GM18508 (cell line): ENCODE results near the gene ETV7.
"Not testable (repeated sequence)": the region's sequence is repeated elsewhere in the genome, so short reads cannot be mapped to it uniquely, and the experiment has no call there.

Source experiments
- ATAC-seq: cut with Tn5 transposase; IDR thresholded peaks from one replicate; pipeline ENCODE4 v1.9.1; 2021; ENCODE audit warnings: moderate number of reproducible peaks; ENCODE audit not compliant: insufficient read depth, unreplicated experiment

ETV7 gene

DNA sequence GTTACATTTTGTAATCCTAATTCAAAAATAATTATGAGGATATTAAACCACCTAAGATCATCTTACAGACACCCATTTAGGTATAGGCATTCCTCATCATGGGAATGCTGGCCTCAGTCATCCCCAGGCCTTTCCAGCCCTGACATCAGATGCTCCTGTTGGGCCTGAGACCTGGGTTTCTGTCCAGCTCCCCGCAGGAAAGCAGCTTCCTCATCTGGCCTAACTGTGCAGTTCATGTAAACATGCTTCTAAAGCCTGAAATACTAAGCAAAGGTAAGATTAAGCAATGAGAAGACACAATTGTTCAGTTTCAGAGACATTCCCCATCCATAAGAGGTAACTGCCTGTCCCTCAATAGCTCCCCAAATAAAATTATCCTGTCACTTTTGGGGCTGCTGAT, 19.0 kb downstream of the ETV7 start:
- ATAC-seq: no peak

DNA sequence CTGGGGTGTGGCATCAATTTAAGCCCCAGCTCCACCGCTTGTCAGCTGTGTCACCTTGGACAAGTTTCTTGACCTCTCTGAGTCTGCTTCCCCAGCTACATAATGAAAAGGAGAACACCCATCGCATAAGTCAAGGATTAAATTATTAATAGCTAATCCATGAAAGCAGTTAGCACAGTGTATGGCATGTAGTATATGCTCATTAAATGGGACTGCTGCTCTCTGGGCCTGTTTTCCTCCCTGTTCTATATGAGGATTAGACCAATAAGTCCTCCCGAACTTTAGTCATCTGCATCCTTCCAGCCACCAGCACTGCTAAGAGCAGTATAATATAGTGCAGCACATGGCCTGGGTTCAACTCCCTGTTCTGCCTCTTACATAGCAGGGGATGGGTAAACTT, 19.7 kb downstream of the ETV7 start:
- ATAC-seq: no peak

DNA sequence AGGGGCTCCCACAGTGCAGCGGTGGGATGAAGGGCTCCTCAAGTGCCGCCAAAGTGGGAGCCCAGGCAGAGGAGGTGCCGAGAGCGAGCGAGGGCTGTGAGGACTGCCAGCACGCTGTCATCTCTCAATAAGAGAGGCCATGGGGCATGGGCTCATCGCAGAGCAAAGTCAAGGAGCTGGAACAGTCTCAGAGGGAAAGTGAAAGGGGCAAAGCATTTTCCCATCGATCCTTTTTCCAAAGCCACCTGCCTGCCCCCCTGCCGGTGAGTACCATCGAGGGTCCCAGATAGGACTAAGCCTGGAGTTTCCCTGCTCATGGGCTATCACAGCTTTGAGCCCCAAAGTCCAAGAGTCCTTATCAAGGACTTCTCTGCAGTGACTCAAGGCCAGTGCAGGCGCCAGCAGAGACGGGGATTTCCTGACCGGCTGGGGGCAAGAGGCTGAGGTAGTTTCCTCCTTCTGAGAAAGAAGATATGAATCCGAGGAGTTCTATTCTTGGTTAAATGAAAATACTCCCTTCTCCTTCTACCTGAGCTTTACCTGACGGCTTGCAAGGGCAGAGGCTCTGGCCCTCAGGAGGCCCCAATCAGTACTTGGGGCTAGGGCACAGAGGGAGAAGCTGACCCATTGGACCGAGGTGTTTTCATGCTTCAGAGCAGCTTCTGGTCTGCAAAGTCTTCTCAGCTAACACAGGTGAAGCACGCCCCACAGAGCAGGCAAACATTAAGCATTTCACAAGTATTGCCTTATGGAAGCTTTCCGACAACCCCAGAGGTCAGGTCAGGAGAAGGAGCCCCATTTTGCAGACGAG, 22.6 kb downstream of the ETV7 start:
- no peak for ATAC-seq

DNA sequence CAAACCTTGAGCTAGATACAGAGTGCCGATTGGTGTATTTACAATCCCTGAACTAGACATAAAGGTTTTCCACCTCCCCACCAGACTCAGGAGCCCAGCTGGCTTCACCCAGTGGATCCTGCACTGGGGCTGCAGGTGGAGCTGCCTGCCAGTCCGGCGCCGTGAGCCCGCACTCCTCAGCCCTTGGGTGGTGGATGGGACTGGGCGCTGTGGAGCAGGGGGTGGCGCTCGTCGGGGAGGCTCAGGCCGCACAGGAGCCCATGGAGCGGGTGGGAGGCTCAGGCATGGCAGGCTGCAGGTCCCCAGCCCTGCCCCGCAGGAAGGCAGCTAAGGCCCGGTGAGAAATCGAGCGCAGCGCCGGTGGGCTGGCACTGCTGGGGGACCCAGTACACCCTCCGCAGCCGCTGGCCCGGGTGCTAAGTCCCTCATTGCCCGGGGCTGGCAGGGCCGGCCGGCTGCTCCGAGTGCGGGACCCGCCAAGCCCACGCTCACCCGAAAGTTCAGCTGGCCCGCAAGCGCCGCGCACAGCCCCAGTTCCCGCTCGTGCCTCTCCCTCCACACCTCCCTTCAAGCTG, 23.3 kb downstream of the ETV7 start:
- ATAC-seq: not testable (repeated sequence)

DNA sequence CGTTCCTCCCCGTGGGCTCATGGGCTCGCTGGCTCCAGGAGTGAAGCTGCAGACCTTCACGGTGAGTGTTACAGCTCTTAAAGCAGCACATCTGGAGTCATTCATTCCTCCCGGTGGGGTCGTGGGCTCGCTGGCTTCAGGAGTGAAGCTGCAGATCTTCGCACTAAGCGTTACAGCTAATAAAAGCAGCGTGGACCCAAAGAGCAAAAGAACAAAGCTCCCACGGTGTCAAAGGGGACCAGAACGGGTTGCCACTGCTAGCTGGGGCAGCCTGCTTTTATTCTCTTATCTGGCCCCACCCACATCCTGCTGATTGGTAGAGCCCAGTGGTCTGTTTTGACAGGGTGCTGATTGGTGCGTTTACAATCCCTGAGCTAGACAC, 24.1 kb downstream of the ETV7 start:
- ATAC-seq: not testable (repeated sequence)

DNA sequence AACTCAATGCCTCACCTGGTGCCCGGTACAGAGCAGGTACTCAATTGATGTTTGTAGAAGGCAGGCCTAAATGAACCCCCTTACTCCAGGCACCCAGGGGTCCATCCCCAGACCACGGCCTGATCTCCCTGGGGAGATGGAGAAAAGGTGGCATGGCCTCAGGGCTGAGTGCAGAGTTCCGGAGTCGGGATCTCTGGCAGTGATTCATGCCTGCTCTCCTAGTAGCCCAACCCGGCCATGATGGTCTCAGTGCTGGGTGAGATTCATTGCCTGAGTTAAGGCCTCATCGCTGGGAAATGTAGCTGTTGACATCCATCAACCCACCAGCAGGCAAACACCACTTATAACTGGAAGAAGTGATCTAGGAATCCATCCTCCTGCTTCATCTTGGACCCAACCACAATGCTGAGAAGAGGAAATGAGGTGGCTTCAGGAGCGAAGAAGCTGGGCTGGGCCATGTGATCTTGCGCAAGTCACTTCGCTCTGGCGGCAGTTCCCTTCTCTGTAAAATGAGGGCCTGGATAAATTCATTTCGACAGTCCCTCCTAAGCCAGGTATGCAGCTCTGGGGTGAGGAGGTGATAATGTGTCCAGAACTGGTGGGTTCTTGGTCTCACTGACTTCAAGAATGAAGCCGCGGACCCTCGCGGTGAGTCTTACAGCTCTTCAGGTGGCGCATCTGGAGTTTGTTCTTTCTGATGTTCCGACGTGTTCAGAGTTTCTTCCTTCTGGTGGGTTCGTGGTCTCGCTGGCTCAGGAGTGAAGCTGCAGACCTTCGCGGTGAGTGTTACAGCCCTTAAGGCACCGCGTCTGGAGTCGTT, 24.7 kb downstream of the ETV7 start:
- ATAC-seq: no peak

DNA sequence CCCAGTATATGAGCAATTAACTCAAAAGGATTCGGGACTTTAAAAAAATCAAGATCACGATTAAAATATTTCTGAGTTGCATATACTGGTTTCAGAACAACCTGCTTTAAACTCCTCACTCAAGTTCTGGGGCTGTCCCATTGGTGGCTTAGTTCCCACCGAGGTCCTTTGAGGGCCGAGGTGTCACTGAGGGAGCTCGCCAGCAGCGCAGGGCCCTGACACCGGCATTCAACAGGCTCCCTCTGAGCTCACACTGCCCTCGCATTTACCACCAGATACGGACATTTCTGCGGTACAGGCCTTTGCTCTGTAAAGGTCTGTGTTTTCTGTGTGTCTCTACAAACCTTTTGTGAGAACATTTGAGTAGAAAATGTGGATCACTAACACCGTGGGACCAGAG, 26.4 kb downstream of the ETV7 start:
- no peak for ATAC-seq

DNA sequence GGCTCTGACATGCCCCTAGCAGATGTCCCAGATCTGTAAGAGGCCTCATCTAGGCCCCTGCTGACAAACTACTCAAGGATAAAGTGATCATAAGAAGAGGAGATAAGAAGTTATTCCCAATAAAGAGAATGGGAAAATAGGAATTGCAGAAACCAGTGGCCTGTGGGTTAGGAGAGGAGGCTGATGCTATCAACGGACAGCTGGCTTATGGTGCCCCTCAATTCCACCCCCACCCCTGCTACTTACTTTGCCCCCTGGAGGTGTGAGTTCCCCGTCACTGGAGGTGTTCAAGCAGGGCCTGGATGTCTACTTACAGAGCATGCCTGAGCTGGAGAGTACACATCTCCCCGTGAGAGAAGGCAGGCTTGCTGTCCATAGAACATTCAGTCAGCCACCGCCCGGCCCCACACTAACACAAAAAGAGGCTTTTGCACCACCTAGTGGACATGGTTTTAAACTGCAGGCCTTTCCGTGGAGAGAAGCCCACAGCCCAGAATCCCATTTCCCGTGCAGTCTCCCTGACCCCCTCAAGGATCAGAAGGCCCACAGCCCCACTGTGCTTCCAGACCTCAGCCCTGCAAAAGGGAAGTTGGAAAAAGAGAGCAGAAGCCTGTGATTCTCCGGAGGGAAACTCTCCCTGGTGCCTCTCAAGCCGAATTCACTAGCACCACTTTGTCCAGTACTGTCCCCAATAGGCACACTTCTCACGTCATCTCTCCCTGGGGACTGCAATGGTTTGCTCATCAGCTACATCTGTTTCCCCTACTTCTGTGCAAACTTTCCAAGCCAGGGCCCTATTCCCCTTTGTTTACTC, 27.0 kb downstream of the ETV7 start:
- ATAC-seq: no peak

DNA sequence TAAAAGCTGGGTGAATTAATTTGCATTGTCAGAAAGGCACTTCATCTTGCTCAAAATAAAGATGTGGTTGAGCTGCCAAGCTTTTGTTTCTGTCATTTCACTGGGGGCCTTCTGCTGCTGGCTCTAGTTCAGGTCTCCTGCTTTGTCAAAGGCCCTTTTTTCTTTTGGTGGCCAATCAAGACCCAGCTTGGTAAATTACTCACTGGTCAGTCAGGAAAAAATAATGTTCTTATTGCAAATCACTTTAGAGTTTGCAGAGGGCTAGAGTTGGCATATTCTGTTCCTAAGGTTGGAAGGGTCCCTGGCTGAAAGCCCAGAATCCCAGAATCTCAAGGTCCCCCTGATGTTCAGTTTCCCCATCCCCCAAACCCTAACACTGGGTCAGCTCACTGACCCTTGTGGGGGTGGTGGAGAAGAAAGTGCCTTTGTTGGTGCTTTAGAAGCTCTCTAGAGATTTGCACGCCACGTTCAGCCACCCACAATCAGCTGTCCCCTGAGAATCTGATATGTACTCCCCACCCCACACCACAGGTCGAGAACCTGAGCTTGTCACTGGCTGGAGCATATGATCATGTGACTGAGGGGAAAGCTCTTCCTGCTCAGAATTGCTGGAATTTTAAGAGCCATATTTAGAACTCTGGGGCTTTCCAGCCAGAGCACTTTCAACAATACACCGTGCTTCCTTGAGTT, 29.1 kb downstream of the ETV7 start:
- no peak for ATAC-seq

DNA sequence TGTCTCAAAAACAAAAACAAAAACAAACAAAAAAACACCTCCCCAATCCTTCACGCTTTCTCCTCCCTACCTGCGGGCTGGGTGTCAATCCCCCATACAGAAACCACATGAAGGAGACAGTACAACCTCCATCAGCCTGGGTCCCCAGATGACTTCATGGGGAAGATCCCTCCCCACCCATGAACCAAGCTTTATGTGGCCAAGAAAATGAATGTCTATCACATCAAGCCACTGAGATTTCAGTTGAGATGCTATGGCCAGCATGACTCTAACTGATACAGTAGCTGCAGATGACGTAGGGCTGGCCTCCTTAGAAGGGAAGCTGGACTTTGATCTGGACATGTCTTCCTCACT, 29.6 kb downstream of the ETV7 start:
- ATAC-seq: no peak

DNA sequence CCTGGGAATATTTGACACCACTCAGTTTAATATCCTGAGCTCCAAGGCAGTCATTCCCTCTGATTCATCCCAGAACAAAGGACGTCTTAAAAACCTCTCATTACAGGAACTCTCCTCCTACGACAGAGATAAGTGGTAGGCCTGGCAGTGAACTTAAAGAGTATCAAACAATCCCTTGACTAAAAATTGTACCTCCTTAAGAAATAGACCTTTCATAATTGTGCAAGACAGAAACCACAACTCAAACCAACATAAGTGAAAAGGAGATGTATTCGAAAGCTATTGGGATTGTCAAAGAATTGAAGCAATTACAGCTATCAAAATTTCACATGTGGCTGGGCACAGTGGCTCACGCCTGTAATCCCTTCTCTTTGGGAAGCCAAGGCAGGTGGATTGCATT, 31.6 kb downstream of the ETV7 start:
- ATAC-seq: no peak

DNA sequence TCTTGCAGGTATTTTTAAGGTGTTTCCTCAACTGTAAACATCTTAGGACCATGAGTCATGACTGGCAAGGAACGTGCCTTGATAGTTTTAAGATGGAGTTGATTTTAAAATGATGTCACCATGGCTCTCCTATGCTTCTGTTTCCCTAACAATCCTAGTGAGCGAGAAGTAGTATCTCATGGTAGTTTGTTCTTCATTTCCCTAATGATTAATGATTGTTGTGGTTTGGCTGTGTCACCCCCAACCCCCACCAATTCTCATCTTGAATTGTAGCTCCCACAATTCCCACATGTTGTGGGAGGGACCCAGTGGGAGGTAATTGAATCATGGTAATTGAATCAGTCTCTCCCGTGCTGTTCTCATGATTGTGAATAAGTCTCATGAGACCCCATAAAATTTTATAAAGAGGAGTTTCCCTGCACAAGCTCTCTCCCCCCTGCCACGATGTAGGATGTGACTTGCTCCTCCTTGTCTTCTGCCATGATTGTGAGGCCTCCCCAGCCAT, 34.0 kb downstream of the ETV7 start:
- no peak for ATAC-seq

DNA sequence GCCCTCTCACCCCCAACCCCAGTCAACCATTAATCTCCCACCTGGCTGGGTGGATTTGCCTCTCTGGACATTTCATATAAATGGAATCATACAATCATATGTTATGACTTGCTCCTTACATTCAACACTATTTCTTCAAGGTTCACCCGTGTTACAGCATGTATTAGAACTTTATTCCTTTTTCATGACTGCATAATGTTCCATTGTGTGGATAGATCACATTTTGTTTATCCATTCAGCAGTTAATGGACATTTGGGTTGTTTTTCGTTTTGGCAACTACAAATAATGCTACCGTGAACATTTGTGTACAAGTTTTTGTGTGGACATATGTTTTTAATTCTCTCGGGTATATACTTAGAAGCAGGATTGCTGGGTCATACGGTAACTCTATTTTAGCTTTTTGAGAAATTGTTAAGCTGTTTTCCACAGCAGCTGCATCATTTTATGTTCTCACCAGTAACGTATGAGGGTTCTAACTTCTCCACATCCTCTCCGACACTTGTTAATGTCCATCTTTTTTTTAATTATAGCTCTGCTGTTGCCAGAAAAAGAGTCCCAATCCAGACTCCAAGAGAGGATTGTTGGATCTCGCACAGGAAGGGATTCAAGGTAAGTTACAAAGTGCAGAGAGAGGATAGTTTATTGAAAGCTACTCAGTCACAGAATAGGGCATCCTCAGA, 34.9 kb downstream of the ETV7 start:
- no peak for ATAC-seq

DNA sequence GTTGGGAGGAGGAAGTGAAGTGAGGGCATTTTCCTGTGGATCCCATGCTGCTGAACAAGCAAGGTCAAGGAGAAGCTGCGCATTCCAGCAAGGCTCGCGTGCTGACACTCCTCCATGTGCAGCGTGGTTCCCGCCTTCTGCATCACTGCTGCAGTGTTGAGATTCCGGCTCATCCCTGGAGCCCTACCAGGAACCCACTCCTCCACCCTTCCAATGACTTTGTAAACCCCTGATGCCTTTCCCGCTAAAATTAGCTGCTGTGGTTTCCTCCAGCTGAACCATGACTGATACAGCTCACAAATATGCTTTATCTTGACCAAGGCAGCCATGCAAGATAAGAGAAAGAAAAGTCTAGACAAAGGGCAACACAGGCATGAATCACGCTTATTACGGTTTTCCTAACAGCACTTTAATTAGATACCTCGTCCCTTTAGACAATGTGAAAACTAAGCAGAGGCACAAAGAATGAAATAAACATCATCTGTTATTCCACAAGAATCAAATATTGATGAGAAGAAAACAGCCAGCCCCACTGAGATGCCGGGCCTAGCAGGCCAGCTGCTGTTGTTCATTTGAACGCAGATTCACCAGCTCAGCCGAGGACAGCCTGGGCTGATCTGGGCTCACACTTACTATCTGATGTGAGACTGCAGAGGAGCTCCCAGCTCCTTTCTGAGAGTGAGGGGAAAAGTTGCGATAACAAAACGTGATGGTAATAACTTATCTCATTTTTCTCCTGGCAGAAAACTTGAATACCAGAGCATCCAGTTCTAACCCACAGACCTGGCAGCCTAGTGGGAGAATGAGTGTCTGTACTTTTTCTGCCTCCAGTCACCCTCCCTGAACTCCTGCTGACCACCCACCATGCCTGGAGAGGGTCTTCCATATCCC, 36.5 kb downstream of the ETV7 start:
- ATAC-seq: no peak

DNA sequence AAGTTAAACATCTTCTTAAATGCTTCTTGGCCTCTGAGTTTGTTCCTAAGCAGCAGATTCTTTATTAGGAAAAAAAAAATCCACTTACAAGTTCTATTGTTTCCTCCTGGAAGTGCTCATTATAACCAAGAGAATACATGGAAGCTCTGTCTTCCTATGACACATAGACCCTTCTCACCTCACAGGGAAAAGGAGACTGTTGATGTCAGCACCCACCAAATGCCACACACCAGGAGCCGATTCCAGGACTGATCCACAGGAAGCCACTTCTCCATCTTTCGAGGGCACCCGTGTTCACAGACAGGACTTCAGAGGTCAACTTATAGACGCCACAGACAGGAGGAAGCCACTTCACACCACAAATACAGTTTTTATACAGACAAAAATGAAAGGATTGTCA, 37.4 kb downstream of the ETV7 start:
- no peak for ATAC-seq

DNA sequence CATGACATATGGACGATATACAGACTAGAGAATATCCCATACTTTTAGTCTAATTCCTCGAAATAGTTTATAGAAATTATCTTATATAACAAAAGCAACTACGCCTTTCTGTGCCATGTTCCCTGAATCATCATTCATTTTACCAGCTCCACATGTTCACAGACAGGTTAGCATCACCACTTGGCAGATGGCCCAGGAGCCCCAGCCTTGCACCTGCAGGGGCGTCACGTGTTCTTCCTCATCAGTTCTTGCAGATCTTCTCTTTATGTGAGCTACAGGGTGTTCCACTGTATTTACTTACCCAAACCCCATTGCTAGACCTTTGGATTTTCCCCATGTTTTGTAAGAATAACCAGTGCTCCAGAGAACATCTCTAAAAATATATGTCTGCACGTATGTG, 38.2 kb downstream of the ETV7 start:
- no peak for ATAC-seq

DNA sequence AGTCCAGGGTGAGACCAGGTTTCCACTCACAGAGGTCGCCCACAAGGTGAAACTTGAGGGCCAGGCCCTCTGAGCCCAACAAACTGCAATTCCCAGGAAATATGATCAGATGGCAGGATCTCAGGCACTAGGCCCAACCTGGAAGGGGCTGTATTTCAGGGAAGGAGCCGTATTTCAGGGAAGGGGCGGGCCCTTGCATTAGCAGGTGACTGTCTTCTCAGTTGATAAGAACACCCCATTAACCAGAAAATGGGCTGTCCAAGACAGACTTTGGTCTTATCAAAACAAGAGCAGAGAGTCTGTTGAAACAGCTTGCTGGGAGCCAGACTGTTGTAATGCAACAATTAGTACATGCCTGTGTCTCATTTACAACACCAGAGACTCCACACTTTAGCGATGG, 39.8 kb downstream of the ETV7 start:
- ATAC-seq: no peak

DNA sequence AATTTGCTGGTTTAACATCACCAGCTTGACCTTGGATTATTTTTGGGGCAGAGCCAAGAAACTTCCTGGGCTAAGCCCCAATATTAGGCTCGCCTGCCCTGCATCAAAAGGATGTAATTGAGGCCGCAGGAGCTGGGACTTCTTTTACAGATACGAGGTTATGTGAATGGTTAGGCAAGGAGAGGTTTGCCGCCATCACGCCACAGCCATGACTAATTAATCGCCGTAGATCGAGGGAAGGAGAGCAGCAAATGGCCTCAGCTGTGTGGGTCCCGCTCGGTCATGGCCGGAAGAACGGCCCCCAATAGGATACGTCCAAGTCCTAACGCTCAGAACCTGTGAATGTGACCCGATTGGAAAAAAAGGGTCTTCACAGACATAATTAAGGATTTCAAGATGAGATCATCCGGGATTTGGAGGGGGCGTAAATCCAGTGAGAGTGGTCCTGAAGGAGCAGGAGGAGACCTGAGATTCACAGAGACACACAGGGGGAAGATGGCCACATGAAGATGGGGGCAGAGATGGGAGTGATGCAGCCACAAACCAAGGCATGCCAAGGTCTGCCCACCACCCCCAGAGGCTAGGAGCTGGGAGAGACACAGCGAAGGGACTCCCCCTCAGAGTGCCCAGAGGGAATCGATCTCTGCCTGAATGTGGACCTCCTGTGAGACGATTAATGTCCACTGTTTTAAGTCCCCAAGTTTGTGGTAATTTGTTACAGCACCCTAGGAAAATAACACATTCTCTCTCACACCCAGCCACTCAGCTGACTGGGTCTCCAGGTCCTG, 40.8 kb downstream of the ETV7 start:
- no peak for ATAC-seq
